Caco-2 (cell line): ENCODE measurements around the gene CREB3L2. TPM values are rescaled to one million over a fixed set of nuclear protein-coding genes. Genes with fewer than 3 reads are reported as not detected.
"Not testable (repeated sequence)": the region's sequence is repeated elsewhere in the genome, so short reads cannot be mapped to it uniquely, and the experiment has no call there.

ENCODE experiments used
- BruUV-seq: library from RNA; stranded (reverse); fragments of 400-500 nt; replicated peaks from 2 replicates; lab custom pipeline; 2021; lab: Mats Ljungman, UMichigan
- CTCF ChIA-PET: fragments of 300-600 bp; sonication (Branson Sonifier 250); formaldehyde crosslinking; loops from one replicate; lab custom pipeline; 2022; ENCODE audit warnings: antibody characterized with exemption; lab: Charles Lee
- POLR2A ChIA-PET: fragments of 300-600 bp; sonication (Branson Sonifier 250); formaldehyde crosslinking; loops from one replicate; lab custom pipeline; 2022; ENCODE audit warnings: antibody characterized with exemption; lab: Charles Lee
- DNase-seq, 2 experiments: peaks; one replicate each; pipeline versions ENCODE4 v3.0.0 to v3.0.0-alpha.2; 2020 to 2022
- H3K27me3 ChIP-seq: replicated peaks from 2 replicates; pipeline ENCODE4 v1.6.0; 2011; ENCODE audit warnings: low read length; ENCODE audit not compliant: control insufficient read depth, insufficient read depth
- H3K36me3 ChIP-seq: 2 replicates; pipeline ENCODE4 v1.5.1; 2011; ENCODE audit warnings: low read length; ENCODE audit not compliant: control insufficient read depth, insufficient read depth
- H3K4me1 ChIP-seq: fragments of 250-450 bp; sonication (Bioruptor Pico); 2 replicates; pipeline ENCODE4 v1.5.1; 2020; ENCODE audit warnings: mild to moderate bottlenecking
- H3K4me3 ChIP-seq: 2 replicates; pipeline ENCODE4 v1.5.1; 2011; ENCODE audit warnings: low read depth, mild to moderate bottlenecking, control low read depth, low read length
- H3K9me3 ChIP-seq: fragments of 250-450 bp; sonication (Bioruptor Pico); 2 replicates; pipeline ENCODE4 v1.5.1; 2020; ENCODE audit warnings: mild to moderate bottlenecking, moderate library complexity
- H3K27ac Mint-ChIP-seq: one replicate; pipeline ENCODE4 v1.8.0; 2022; ENCODE audit warnings: mixed read lengths; ENCODE audit not compliant: unreplicated experiment
- H3K27me3 Mint-ChIP-seq: one replicate; pipeline ENCODE4 v1.8.0; 2022; ENCODE audit warnings: mixed read lengths; ENCODE audit not compliant: insufficient read depth, unreplicated experiment
- H3K36me3 Mint-ChIP-seq: one replicate; pipeline ENCODE4 v1.8.0; 2022; ENCODE audit warnings: mild to moderate bottlenecking, mixed read lengths; ENCODE audit not compliant: insufficient read depth, unreplicated experiment
- H3K4me1 Mint-ChIP-seq: one replicate; pipeline ENCODE4 v1.8.0; 2022; ENCODE audit warnings: low read depth, mixed read lengths; ENCODE audit not compliant: unreplicated experiment
- H3K4me3 Mint-ChIP-seq: one replicate; pipeline ENCODE4 v1.8.0; 2022; ENCODE audit warnings: mild to moderate bottlenecking, moderate library complexity, mixed read lengths; ENCODE audit not compliant: unreplicated experiment
- H3K9me3 Mint-ChIP-seq: one replicate; pipeline ENCODE4 v1.8.0; 2022; ENCODE audit warnings: mixed read lengths; ENCODE audit not compliant: unreplicated experiment
- CTCF ChIP-seq, 2 experiments: fragments of 200-600 bp in 1 of 2; IDR thresholded peaks; 1 replicate in 1 of 2; 2 replicates in 1 of 2; pipeline versions ENCODE4 v1.5.1 to v1.8.0; 2011 to 2022; ENCODE audit warnings: antibody characterized with exemption in 1 of 2, control low read depth in 1 of 2, inconsistent platforms in 1 of 2, low read depth in 1 of 2, low read length in 1 of 2, mild to moderate bottlenecking in 1 of 2, moderate library complexity in 1 of 2; ENCODE audit not compliant: insufficient read depth in 1 of 2, severe bottlenecking in 1 of 2, unreplicated experiment in 1 of 2
- intact Hi-C: fragments of 100-400 bp; cut with micrococcal nuclease; formaldehyde crosslinking; loops from one replicate; pipeline ENCODE4 v1.10.0; 2022; ENCODE audit not compliant: unreplicated experiment
- total RNA-seq: library from RNA; stranded (reverse); gene quantifications from 2 replicates; pipeline ENCODE4 v1.2.3, GENCODE V29; 2022

The CREB3L2 gene
- total RNA-seq, 1 experiment from 2014 or later = 123 TPM

GRCh38 chr7:138044897-138045296, 43.0 kb upstream of the CREB3L2 start:
- DNase-seq = no peak
- Histone ChIP-seq H3K9me3 (no peaks in the 10 kb centered on the region), H3K36me3 (no peaks in the 10 kb centered on the region), H3K4me3 (no peak overlapping the region), H3K4me1 (0 out of 2 replicates have a peak, but pooled peaks cover 5% of the 10 kb centered on the region), H3K27me3 (no peaks in the 10 kb centered on the region)
- no peak overlapping the region for H3K27ac Mint-ChIP-seq
- no TSS peak for BruUV-seq
- ChIA-PET CTCF (no interaction called here), POLR2A (no interaction called here)
- no peaks in the 10 kb centered on the region for H3K27me3 Mint-ChIP-seq
- H3K9me3 Mint-ChIP-seq = peaks cover 11% of the 10 kb centered on the region
- no peak overlapping the region for H3K4me3 Mint-ChIP-seq
- intact Hi-C loops = no loop called here
- no peak for TF ChIP-seq CTCF (IDR thresholded peaks at IDR 0.05; ENCODE audit: insufficient read depth in 1 of 2, low read depth in 1 of 2, low read length in 1 of 2, severe bottlenecking in 1 of 2, unreplicated experiment in 1 of 2)
- no peaks in the 10 kb centered on the region for H3K36me3 Mint-ChIP-seq
- H3K4me1 Mint-ChIP-seq = no peaks in the 10 kb centered on the region

- BruUV-seq, H3K4me3 Mint-ChIP-seq, H3K36me3 Mint-ChIP-seq, intact Hi-C loops, H3K27me3 ChIP-seq, H3K4me3 ChIP-seq, H3K27ac Mint-ChIP-seq, H3K4me1 Mint-ChIP-seq, CTCF ChIA-PET, DNase-seq, H3K36me3 ChIP-seq, H3K27me3 Mint-ChIP-seq, POLR2A ChIA-PET, H3K4me1 ChIP-seq: not testable (repeated sequence)
- H3K9me3 Mint-ChIP-seq = peaks cover 32% of the 10 kb centered on the region
- peaks cover 24% of the 10 kb centered on the region for H3K9me3 ChIP-seq
Measured at GRCh38 chr7:138040063-138040462, 38.2 kb upstream of the CREB3L2 start.

GRCh38 chr7:138036135-138036534, 34.2 kb upstream of the CREB3L2 start:
- Mint-ChIP-seq H3K4me1 (no peaks in the 10 kb centered on the region), H3K27ac (no peak overlapping the region), H3K27me3 (no peaks in the 10 kb centered on the region), H3K36me3 (no peaks in the 10 kb centered on the region), H3K4me3 (no peak overlapping the region), H3K9me3 (peaks cover 45% of the 10 kb centered on the region)
- Histone ChIP-seq H3K9me3 (peaks cover 28% of the 10 kb centered on the region), H3K27me3 (no peaks in the 10 kb centered on the region), H3K36me3 (no peaks in the 10 kb centered on the region), H3K4me3 (no peak overlapping the region), H3K4me1 (no peaks in the 10 kb centered on the region)
- no peak for DNase-seq
- no peak for TF ChIP-seq CTCF (IDR thresholded peaks at IDR 0.05; ENCODE audit: insufficient read depth in 1 of 2, low read depth in 1 of 2, low read length in 1 of 2, severe bottlenecking in 1 of 2, unreplicated experiment in 1 of 2)
- BruUV-seq = no TSS peak
- intact Hi-C loops = no loop called here
- ChIA-PET CTCF (no interaction called here), POLR2A (no interaction called here)

- Histone ChIP-seq H3K36me3 (no peaks in the 10 kb centered on the region), H3K4me1 (peaks cover 19% of the 10 kb centered on the region), H3K27me3 (no peaks in the 10 kb centered on the region), H3K4me3 (no peak overlapping the region), H3K9me3 (peaks cover 40% of the 10 kb centered on the region)
- Mint-ChIP-seq H3K27ac (no peak overlapping the region), H3K36me3 (no peaks in the 10 kb centered on the region), H3K9me3 (peaks cover 39% of the 10 kb centered on the region), H3K4me3 (no peak overlapping the region), H3K4me1 (peaks cover 21% of the 10 kb centered on the region), H3K27me3 (no peaks in the 10 kb centered on the region)
- intact Hi-C loops = no loop called here
- ChIA-PET CTCF (no interaction called here), POLR2A (no interaction called here)
- no peak for DNase-seq
- no peak for TF ChIP-seq CTCF (IDR thresholded peaks at IDR 0.05; ENCODE audit: insufficient read depth in 1 of 2, low read depth in 1 of 2, low read length in 1 of 2, severe bottlenecking in 1 of 2, unreplicated experiment in 1 of 2)
- BruUV-seq = no TSS peak
Measured at GRCh38 chr7:138033241-138033640, 31.4 kb upstream of the CREB3L2 start.
